ENCODE measurements around the gene IL1RAP.

The IL1RAP gene

GRCh38 chr3:190601622-190602021 lies 87.7 kb downstream of the IL1RAP start:
- TF ChIP-seq CTCF (conservative IDR thresholded peaks at IDR 0.05; ENCODE audit: low read length) = no peak
- TF ChIP-seq EZH2phosphoT487 (IDR thresholded peaks at IDR 0.05; ENCODE audit: borderline replicate concordance) = no peak
- H3K4me3 ChIP-seq (ENCODE audit: low read length, poor library complexity, severe bottlenecking) = no peak overlapping the region
- H3K36me3 ChIP-seq (ENCODE audit: insufficient read depth, low read length) = no peaks in the 10 kb centered on the region
- no peak overlapping the region for H3K4me2 ChIP-seq (ENCODE audit: low read depth, low read length, poor library complexity, severe bottlenecking)
- H3K27me3 ChIP-seq (ENCODE audit: insufficient read depth, low read length, poor library complexity, severe bottlenecking) = no peaks in the 10 kb centered on the region
- H3K9ac ChIP-seq (ENCODE audit: low read depth, low read length, poor library complexity, severe bottlenecking) = no peak overlapping the region
- no peak overlapping the region for H2AFZ ChIP-seq (ENCODE audit: low read length)
- no peaks in the 10 kb centered on the region for H4K20me1 ChIP-seq (ENCODE audit: insufficient read depth, low read length, poor library complexity, severe bottlenecking)
- no peaks in the 10 kb centered on the region for H3K4me1 ChIP-seq (ENCODE audit: insufficient read depth, low read length, poor library complexity, severe bottlenecking)
- H3K79me2 ChIP-seq (ENCODE audit: insufficient read depth, low read length) = no peaks in the 10 kb centered on the region
- peaks cover 13% of the 10 kb centered on the region; the same call in 1 of the 2 replicates for H3K9me3 ChIP-seq (ENCODE audit: insufficient read depth, low read depth, low read length)
- H3F3A ChIP-seq (ENCODE audit: low read depth) = no peaks in the 10 kb centered on the region
- no peaks in the 10 kb centered on the region for H3K9me2 ChIP-seq (replicated peaks; ENCODE audit: low read depth, low read length)

- H4K20me1 ChIP-seq (ENCODE audit: insufficient read depth, low read length, poor library complexity, severe bottlenecking) = no peaks in the 10 kb centered on the region
- peaks cover 13% of the 10 kb centered on the region; the same call in 1 of the 2 replicates for H3K9me3 ChIP-seq (ENCODE audit: insufficient read depth, low read depth, low read length)
- H3F3A ChIP-seq (ENCODE audit: low read depth) = no peaks in the 10 kb centered on the region
- TF ChIP-seq EZH2phosphoT487 (IDR thresholded peaks at IDR 0.05; ENCODE audit: borderline replicate concordance) = no peak
- no peak for TF ChIP-seq CTCF (conservative IDR thresholded peaks at IDR 0.05; ENCODE audit: low read length)
- H3K79me2 ChIP-seq (ENCODE audit: insufficient read depth, low read length) = no peaks in the 10 kb centered on the region
- H3K4me1 ChIP-seq (ENCODE audit: insufficient read depth, low read length, poor library complexity, severe bottlenecking) = no peaks in the 10 kb centered on the region
- H2AFZ ChIP-seq (ENCODE audit: low read length) = no peak overlapping the region
- no peak overlapping the region for H3K4me2 ChIP-seq (ENCODE audit: low read depth, low read length, poor library complexity, severe bottlenecking)
- H3K4me3 ChIP-seq (ENCODE audit: low read length, poor library complexity, severe bottlenecking) = no peak overlapping the region
- no peak overlapping the region for H3K9ac ChIP-seq (ENCODE audit: low read depth, low read length, poor library complexity, severe bottlenecking)
- H3K36me3 ChIP-seq (ENCODE audit: insufficient read depth, low read length) = no peaks in the 10 kb centered on the region
- H3K27me3 ChIP-seq (ENCODE audit: insufficient read depth, low read length, poor library complexity, severe bottlenecking) = no peaks in the 10 kb centered on the region
- H3K9me2 ChIP-seq (replicated peaks; ENCODE audit: low read depth, low read length) = no peaks in the 10 kb centered on the region
These were observed 91.5 kb downstream of the IL1RAP start for GRCh38 chr3:190605385-190605784.

GRCh38 chr3:190606596-190606995 lies 92.7 kb downstream of the IL1RAP start:
- H3K4me1 ChIP-seq (ENCODE audit: insufficient read depth, low read length, poor library complexity, severe bottlenecking) = no peaks in the 10 kb centered on the region
- no peaks in the 10 kb centered on the region for H3F3A ChIP-seq (ENCODE audit: low read depth)
- no peak overlapping the region for H3K4me2 ChIP-seq (ENCODE audit: low read depth, low read length, poor library complexity, severe bottlenecking)
- no peaks in the 10 kb centered on the region for H3K36me3 ChIP-seq (ENCODE audit: insufficient read depth, low read length)
- H3K79me2 ChIP-seq (ENCODE audit: insufficient read depth, low read length) = no peaks in the 10 kb centered on the region
- H3K9me2 ChIP-seq (replicated peaks; ENCODE audit: low read depth, low read length) = no peaks in the 10 kb centered on the region
- peaks cover 13% of the 10 kb centered on the region; the same call in 1 of the 2 replicates for H3K9me3 ChIP-seq (ENCODE audit: insufficient read depth, low read depth, low read length)
- H3K9ac ChIP-seq (ENCODE audit: low read depth, low read length, poor library complexity, severe bottlenecking) = no peak overlapping the region
- no peak for TF ChIP-seq CTCF (conservative IDR thresholded peaks at IDR 0.05; ENCODE audit: low read length)
- no peak for TF ChIP-seq EZH2phosphoT487 (IDR thresholded peaks at IDR 0.05; ENCODE audit: borderline replicate concordance)
- no peak overlapping the region for H2AFZ ChIP-seq (ENCODE audit: low read length)
- no peaks in the 10 kb centered on the region for H4K20me1 ChIP-seq (ENCODE audit: insufficient read depth, low read length, poor library complexity, severe bottlenecking)
- no peaks in the 10 kb centered on the region for H3K27me3 ChIP-seq (ENCODE audit: insufficient read depth, low read length, poor library complexity, severe bottlenecking)
- H3K4me3 ChIP-seq (ENCODE audit: low read length, poor library complexity, severe bottlenecking) = no peak overlapping the region
